ENCODE data around the gene GRIA4. TPM values are rescaled to one million over a fixed set of nuclear protein-coding genes. Genes with fewer than 3 reads are reported as not detected.

Gene GRIA4
- total RNA-seq, 1 experiment from 2014 or later: not detected

DNA sequence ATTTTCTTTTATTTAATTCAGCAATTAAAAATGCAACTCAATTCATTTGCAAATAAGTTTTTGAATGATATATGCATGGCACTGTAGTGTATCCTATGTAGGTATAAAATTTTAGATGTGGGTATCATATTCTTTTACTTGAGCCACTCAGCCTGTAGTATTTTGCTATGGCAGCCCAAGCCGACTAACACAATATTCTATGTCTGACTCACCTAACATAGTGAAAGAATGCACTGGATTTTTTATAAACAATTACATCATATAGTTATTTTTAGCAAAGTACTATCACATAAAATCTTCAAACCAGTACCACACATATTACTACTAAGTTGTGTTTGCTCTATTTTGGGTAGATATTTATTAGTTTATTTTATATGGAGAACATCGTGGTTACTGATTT is 21.9 kb upstream of the GRIA4 start:
- Histone ChIP-seq H3K4me3 (ENCODE audit: low read depth, low read length, poor library complexity, severe bottlenecking) (no peak overlapping the region), H3K36me3 (ENCODE audit: insufficient read depth, low read length, poor library complexity, severe bottlenecking) (no peaks in the 10 kb centered on the region), H3K9me3 (ENCODE audit: low read depth, low read length, poor library complexity, severe bottlenecking) (no peaks in the 10 kb centered on the region), H3K4me1 (ENCODE audit: insufficient read depth, low read length, poor library complexity, severe bottlenecking) (no peaks in the 10 kb centered on the region), H3K27ac (ENCODE audit: low read depth, low read length, poor library complexity, severe bottlenecking) (no peak overlapping the region), H3K27me3 (replicated peaks; ENCODE audit: insufficient read depth, low read depth, low read length, poor library complexity) (peaks cover 14% of the 10 kb centered on the region)
- ChIA-PET POLR2A (ENCODE audit: low non-redundant PET) (no interaction called here), CTCF (no interaction called here)
- no peak for DNase-seq (ENCODE audit: low spot score)
- TF ChIP-seq, protein P1, sequence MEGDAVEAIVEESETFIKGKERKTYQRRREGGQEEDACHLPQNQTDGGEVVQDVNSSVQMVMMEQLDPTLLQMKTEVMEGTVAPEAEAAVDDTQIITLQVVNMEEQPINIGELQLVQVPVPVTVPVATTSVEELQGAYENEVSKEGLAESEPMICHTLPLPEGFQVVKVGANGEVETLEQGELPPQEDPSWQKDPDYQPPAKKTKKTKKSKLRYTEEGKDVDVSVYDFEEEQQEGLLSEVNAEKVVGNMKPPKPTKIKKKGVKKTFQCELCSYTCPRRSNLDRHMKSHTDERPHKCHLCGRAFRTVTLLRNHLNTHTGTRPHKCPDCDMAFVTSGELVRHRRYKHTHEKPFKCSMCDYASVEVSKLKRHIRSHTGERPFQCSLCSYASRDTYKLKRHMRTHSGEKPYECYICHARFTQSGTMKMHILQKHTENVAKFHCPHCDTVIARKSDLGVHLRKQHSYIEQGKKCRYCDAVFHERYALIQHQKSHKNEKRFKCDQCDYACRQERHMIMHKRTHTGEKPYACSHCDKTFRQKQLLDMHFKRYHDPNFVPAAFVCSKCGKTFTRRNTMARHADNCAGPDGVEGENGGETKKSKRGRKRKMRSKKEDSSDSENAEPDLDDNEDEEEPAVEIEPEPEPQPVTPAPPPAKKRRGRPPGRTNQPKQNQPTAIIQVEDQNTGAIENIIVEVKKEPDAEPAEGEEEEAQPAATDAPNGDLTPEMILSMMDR (conservative IDR thresholded peaks at IDR 0.05; ENCODE audit: low read depth, low read length): no peak
- TF ChIP-seq EZH2 (IDR thresholded peaks at IDR 0.05; ENCODE audit: borderline replicate concordance, low read depth, low read length, poor library complexity, severe bottlenecking): no peak
- no TSS peak for BruUV-seq (replicated peaks)
- intact Hi-C loops (cut with micrococcal nuclease; ENCODE audit: unreplicated experiment): no loop called here

- no peak overlapping the region for H3K27ac ChIP-seq (ENCODE audit: low read depth, low read length, poor library complexity, severe bottlenecking)
- POLR2A ChIA-PET (ENCODE audit: low non-redundant PET): no interaction called here
Measured at GRCh38 chr11:105589346-105589745, 20.5 kb upstream of the GRIA4 start.

DNA sequence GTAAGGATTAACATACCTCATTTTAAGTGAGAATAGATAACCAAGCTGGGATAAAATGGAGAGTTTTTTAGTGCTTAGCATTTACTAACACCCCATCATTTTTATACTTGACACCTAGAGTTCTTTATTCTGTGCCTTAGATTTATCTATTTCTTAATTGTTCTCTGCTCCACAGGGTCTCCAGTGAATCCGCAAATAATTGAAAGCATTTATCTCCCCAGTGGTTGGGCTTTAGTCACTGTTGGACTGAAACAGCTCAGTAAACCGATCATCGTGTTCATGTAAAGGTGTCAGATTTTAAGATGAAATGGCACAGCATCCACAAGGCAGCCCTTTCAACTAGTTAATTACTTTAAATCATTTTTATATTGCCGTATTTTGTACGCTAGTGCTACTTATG is 17.8 kb upstream of the GRIA4 start:
- H3K4me3 ChIP-seq (ENCODE audit: low read depth, low read length, poor library complexity, severe bottlenecking): no peak overlapping the region
- intact Hi-C loops (cut with micrococcal nuclease; ENCODE audit: unreplicated experiment): no loop called here
- no peaks in the 10 kb centered on the region for H3K9me3 ChIP-seq (ENCODE audit: low read depth, low read length, poor library complexity, severe bottlenecking)
- ChIA-PET POLR2A (ENCODE audit: low non-redundant PET) (no interaction called here), CTCF (no interaction called here)
- TF ChIP-seq, protein P1 (conservative IDR thresholded peaks at IDR 0.05; ENCODE audit: low read depth, low read length): no peak
- no peak for TF ChIP-seq EZH2 (IDR thresholded peaks at IDR 0.05; ENCODE audit: borderline replicate concordance, low read depth, low read length, poor library complexity, severe bottlenecking)
- H3K27ac ChIP-seq (ENCODE audit: low read depth, low read length, poor library complexity, severe bottlenecking): no peak overlapping the region
- H3K4me1 ChIP-seq (ENCODE audit: insufficient read depth, low read length, poor library complexity, severe bottlenecking): no peaks in the 10 kb centered on the region
- DNase-seq (ENCODE audit: low spot score): peak; percentile 20
- no TSS peak for BruUV-seq (replicated peaks)
- peaks cover 10% of the 10 kb centered on the region for H3K27me3 ChIP-seq (replicated peaks; ENCODE audit: insufficient read depth, low read depth, low read length, poor library complexity)
- no peaks in the 10 kb centered on the region for H3K36me3 ChIP-seq (ENCODE audit: insufficient read depth, low read length, poor library complexity, severe bottlenecking)

More at GRCh38 chr11:105589346-105589745, 20.5 kb upstream of the GRIA4 start:
- TF ChIP-seq, protein P1 (conservative IDR thresholded peaks at IDR 0.05; ENCODE audit: low read depth, low read length): no peak
- TF ChIP-seq EZH2 (IDR thresholded peaks at IDR 0.05; ENCODE audit: borderline replicate concordance, low read depth, low read length, poor library complexity, severe bottlenecking): no peak
- Histone ChIP-seq H3K36me3 (ENCODE audit: insufficient read depth, low read length, poor library complexity, severe bottlenecking) (no peaks in the 10 kb centered on the region), H3K27me3 (replicated peaks; ENCODE audit: insufficient read depth, low read depth, low read length, poor library complexity) (peaks cover 14% of the 10 kb centered on the region), H3K4me1 (ENCODE audit: insufficient read depth, low read length, poor library complexity, severe bottlenecking) (no peaks in the 10 kb centered on the region), H3K9me3 (ENCODE audit: low read depth, low read length, poor library complexity, severe bottlenecking) (no peaks in the 10 kb centered on the region), H3K4me3 (ENCODE audit: low read depth, low read length, poor library complexity, severe bottlenecking) (no peak overlapping the region)
- CTCF ChIA-PET: no interaction called here
- no peak for DNase-seq (ENCODE audit: low spot score)
- BruUV-seq (replicated peaks): no TSS peak
- intact Hi-C loops (cut with micrococcal nuclease; ENCODE audit: unreplicated experiment): no loop called here

Measured in A673 (cell line).